NCI-H2107 treated with DMSO at 0.1 percent for 48 hours (cell line): ENCODE data around the gene CNR2.
"Not testable (repeated sequence)": the region's sequence is repeated elsewhere in the genome, so short reads cannot be mapped to it uniquely, and the experiment has no call there.

ENCODE experiments used
- DNase-seq: peaks from one replicate; lab custom pipeline; 2025; ENCODE audit not compliant: unreplicated experiment; lab: John Stamatoyannopoulos, UW

Gene CNR2

DNA sequence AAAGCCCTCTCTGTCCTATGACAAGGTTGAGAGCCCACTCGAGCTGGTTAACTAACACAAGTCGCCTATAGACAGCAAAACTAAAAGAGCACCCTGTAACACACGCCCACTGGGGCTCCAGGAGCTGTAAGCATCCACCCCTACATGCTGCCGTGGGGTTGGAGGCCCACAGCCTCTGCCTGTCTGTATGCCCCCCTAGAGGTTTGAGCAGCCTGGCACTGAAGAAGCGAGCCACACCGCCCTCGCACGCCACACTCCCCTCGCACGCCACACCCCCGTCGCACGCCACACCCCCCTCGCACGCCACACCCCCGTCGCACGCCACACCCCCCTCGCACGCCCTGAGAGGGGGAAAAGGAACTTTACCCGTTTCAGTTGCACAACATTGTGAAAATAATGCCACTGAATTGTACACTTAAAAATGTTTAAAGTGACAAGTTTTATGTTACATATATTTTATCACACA lies 74.7 kb downstream of the CNR2 start:
- DNase-seq: peak; percentile 13

DNA sequence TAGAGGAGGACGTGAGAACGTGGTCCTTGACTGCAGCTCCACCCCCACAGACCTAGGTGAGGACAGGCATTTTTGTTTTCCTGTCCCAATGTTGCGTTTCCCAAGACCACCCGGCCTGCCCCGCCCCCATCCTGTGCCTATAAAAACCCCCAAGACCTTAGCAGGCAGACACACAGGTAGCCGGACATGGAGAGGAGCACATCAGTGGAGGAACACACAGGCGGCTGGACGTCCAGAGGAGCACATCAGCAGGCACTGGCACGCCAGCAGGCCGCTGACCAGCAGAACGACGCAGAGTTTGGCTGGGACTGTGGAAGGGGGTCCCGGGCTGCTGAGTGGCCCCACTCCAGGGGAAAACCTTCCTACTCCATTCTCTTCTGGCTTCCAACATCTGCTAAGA lies 75.3 kb downstream of the CNR2 start:
- DNase-seq: no peak

DNA sequence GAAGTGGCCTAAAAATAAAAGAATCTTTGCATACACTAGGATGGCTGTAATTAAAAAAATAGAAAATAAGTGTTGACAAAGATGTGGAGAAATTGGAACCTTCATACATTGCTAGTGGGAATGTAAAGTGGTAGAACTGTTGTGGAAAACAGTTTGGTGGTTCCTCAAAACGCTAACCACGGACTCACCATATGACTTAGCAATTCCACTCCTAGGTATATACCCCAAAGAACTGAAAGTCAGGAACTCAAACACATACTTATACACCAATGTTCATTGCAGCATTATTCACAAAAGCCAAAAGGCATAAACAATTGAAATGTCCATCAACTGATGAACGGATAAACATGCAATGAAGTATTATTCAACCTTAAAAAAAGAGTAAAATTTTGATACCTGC lies 77.1 kb downstream of the CNR2 start:
- DNase-seq: no peak

DNA sequence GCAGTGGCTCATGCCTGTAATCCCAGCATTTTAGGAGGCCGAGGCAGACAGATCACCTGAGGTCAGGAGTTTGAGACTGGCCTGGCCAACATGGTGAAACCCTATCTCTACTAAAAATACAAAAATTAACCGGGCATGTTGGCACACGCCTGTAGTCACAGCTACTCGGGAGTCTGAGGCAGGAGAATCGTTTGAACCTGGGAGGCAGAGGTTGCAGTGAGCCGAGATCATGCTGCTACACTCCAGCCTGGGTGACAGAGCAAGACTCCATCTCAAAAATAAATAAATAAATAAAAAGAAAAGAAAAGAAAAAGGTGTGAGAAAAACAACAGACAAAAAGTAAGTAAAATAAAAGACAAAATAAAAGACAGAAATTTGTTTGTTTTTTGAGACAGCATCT lies 79.0 kb downstream of the CNR2 start:
- not testable (repeated sequence) for DNase-seq

DNA sequence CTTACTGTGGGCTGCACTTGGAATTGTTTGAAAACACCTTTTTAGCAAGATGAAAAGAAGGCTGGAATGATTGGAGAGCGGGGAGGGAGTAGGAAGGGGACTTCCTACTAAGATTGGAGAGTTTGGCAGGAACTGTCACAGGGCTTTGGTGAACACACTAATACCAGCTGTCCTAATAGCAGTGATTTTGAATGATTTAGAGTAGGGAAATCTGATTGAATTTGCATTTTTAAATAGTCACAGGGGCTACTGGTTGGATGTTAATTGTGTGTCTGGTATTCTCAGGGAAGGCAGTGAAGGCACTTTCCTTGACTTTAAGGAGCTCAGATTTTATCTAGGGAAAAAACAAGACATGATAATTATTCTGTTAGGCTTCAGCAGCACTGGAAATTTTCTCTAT lies 85.4 kb downstream of the CNR2 start:
- DNase-seq: no peak

DNA sequence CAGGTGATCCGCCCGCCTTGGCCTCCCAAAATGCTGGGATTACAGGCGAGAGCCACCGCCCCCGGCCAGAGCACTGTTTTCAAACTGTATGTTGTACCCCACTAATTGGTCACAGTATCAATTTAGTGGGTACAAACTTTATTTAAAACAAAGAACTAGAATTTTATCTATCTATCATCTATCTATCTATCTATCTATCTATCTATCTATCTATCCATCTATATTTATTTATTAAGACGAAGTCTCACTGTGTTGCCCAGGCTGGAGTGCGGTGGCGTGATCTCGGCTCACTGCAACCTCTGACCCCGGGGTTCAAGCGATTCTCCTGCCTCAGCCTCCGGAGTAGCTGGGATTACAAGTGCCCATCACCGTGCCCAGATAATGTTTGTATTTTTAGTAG lies 86.6 kb downstream of the CNR2 start:
- not testable (repeated sequence) for DNase-seq

DNA sequence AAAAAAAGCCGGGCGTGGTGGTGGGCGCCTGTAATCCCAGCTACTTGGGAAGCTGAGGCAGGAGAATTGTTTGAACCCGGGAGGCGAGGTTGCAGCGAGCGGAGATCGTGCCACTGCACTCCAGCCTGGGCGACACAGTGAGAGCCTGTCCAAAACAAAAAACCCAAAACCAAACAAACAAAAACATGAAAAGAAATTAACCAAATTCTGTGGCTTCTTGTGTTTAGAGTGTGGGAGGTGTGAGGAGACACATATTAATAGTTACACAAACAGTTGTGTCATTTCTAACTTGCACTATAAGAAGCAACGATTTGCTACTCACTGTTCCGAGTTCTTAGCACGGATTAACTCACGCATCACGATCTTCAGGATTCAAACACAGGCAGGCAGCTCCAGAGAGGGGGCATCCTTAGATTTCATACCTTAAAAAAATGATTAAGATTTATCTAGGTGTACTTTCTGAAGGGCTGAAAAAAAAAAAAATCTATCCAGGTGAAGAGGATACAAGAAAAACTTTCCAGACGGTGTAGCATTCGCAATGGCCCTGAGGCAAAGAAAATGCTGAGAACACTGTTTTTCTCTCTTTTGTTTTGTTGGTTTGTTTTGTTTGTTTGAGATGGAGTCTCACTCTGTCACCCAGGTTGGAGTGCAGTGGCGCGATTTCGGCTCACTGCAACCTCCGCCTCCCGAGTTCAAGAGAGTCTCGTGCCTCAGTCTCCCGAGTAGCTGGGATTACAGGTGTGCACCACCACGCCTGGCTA lies 87.2 kb downstream of the CNR2 start:
- DNase-seq: peak; percentile 8

DNA sequence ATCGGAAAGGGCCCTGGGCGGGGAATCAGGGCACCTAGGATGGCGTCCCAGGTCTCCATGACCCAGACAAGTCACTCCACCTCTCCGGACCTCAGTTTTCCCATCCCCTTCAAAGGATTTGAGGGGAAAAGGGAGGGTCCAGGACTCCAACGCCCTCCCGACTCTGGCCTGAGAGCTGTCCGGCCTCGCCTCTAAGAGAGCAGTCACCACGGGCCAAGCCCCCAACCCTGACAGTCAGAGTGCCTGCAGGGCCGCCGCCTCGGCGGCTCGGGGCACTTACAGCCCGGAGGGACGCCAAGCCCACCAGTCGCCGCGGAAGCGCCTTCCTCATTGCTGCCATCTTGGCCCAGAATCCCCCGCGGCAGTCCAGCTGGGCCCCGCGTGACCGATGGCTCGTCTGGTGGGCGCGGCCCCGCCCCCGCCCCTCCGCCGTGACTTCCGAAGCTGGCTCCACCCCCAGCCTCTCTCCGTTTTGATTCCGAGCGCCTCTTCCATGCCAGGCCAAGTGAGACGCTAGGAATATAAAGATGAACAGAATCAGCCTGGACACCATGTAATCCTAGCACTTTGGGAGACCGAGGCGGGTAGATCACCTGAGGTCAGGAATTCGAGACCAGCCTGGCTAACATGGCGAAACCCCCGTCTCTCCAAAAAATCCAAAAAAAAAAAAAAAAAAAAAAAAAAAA lies 87.9 kb downstream of the CNR2 start, which contains the start of gene HMGCL:
Gene HMGCL, minus strand, starts transcription at position 354 of the 686 bp plus-strand sequence. Its CDS starts 14 bp downstream, at position 340.
- DNase-seq: peak; percentile 87

DNA sequence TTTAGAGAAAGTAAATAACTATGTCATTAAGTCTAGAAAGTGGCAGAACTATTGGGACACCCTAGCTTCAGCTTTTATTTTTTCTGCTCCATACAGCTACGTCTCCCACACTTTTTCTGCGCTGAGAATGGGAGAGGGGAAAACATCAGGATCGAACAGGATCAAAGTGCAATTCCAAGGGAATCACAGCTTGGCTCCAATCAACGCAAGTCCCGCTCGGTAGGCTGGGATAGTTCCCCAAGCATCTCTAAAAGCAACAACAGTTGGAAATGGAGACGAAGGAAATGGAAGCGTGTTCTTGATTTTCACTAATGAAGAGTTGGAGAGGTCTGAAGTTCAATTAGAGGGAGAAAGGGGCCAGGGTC lies 88.5 kb downstream of the CNR2 start:
- DNase-seq: no peak

DNA sequence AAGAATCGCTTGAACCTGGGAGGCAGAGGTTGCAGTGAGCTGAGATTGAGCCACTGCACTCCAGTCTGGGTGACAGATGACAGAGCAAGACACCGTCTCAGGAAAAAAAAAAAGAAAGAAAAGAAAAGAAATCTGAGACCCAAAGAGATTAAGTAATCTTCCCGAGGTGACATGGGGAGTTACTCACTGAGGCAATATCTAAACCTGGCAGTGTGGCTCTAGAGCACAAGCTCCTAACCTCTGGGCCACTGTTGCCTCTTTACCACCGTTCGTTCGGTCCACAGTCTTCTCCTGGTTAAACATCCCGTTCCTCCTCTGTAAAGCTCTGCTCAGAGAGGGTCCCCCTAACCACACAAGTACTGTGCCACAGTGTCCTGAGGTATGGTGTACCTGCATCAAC lies 89.4 kb downstream of the CNR2 start:
- DNase-seq: no peak
